EL (cell line): ENCODE results near the gene PDGFA.
"Not testable (repeated sequence)": the region's sequence is repeated elsewhere in the genome, so short reads cannot be mapped to it uniquely, and the experiment has no call there.

Experiments used
- DNase-seq: peaks from one replicate; pipeline ENCODE4 v3.0.0-alpha.2; 2016

Gene PDGFA

GRCh38 chr7:519484-520390, at the start of gene PDGFA:
PDGFA (minus strand) TSS chr7:519846; CDS start chr7:519001, 845 bp downstream.
- DNase-seq: peak; percentile 63

DNA sequence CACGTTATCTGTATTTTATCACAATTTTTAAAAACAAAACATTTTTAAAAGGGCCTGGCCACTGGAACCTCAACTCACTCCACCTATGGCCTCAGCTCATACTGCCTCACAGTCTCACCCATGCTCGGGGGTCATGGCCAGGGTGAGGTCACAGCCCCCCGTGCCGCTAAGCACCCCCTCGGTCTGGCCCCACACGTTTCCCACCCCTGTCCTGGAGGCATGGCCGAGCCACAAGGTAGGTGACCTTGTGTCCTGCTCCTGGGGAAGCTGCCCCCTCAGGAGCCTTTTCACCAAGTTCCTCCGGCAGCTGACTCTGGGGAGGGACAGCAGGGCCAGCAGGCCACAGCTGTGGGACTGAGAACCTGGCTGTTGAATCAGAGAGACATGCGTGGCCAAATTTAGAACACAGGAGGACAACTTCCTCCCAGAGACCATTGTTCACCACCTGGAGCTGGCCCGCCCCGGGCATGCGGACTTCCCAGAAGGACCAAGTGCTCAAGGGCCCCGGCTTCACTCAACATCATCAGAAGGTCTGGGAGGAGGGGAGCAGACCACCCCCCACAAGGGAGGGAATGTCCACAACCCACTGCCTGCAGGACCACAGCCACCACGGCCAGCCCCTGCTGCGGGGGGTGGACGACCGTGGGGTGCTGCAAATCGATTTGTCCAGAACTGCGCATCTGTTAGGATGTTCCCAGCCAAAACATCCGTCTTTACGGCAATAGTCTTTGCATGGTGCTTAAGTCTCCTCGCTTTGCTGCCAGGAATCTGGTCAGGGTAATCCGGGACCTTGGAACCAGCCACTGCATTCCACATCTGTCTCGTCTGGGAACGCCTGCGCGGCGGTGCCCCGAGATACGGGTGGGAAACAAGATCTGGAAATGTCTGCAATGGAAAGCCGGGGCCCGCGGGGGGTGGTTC, 48.6 kb upstream of the PDGFA start:
- DNase-seq: no peak

GRCh38 chr7:567305-567883, 47.7 kb upstream of the PDGFA start:
- no peak for DNase-seq

DNA sequence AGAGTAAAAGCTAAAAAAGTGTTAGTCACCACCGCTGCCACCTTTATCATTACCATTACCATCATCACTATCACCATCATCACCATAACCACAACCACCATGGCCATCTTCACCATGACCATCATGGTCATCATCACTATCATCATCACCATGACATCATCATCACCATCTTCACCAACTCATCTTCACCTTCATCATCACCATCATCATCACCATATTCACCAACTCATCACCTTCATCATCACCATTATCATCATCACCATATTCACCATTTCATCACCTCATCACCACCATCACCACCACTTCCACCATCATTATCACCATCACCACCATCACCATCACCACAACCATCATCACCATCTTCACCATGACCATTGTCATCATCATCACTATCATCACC, 46.5 kb upstream of the PDGFA start:
- DNase-seq: no peak

GRCh38 chr7:564176-564865, 44.7 kb upstream of the PDGFA start:
- DNase-seq: no peak

DNA sequence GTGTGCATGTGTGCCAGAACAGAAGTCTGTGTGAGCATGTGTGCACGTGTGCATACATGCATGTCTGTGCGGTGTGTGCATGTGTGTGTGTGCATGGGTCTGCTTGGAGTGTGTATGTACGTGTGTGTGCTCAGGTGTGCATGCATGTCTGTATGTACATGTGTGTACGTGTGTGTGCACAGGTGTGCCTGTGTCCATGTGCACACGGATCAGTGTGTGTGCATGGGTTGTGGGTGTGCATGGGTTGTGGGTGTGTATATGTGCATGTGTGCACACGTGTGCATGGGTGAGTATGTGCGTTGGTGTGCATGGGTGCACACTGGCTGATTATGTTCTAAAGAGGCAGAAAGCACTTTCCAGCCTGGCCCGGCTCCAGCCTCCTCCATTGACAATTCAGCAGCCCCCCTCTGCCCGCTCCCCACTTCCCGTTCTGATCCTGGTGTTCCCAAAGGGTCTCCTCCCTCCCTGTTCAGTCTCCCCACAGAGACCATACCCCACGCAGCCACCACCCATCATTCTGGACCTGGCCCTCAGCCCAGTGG, 44.1 kb upstream of the PDGFA start:
- no peak for DNase-seq

DNA sequence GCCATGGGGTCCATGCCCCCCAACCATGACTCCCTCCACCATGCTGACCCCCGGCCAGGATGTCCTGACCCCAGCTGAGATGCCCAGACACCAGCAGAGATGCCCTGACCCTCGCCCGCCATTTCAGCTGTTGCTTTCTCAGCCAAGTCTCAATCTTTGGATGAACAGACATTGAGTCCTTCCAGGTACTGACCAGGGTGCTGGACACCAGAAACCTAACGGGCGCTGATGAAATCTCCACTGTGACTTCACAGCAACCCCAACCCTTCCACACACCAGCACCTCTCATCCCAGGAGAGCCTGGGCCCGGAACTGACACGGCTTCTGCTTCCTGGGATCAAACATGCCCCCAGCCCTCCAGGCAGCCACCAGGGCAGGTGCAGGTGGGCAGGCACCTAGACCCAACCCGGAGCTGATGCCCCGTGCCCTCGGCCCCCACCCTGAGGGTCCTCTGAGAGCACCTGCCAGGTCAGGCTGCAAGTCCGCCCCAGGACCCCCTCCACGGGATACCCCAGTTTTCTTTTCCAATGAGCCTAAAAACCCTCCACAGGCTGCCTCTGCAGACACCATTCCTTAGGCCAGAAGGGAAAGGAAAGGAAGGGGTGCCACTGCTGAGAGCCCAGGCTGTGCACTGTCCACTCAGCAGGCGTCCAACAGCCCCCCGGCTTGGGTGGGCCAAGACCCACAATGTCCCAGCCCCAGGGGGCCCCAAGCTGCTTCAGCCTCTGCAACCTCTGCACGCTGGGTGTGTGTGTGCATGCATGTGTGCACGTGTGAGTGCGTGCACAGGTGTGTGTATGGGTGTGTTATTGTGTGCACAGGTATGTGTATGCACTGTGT, 43.4 kb upstream of the PDGFA start:
- no peak for DNase-seq

GRCh38 chr7:562374-562675, 42.7 kb upstream of the PDGFA start:
- no peak for DNase-seq

- DNase-seq: no peak
These were observed 42.2 kb upstream of the PDGFA start for GRCh38 chr7:561631-562373.

DNA sequence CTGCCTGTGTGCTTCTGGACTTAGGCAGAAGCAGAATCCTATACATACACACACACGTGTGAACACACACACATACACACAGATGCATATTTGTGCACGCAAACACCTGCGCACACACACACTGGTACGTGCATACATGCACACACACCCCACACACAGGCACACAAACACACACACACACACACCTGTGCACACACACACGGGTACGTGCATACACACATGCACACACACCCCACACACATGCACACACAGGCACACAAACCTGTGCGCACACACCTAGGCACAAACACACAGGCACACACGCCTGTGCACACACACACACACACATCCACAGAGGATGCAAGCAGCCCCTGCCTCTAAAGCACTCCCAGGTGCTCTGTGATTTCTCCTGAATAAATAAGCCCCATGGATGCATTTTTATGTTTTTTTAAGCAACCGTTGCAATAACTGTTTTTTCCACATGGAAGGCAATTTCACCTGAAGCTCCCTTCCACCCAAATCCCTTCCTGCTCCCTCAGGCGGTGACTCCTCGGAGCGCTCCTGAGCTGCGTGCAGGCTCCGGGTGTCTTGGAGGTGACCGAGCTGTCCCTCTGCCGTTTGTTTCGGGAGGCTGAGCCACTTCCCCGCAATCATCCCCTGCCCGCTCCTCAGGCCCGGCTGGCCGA, 41.5 kb upstream of the PDGFA start:
- DNase-seq: no peak

DNA sequence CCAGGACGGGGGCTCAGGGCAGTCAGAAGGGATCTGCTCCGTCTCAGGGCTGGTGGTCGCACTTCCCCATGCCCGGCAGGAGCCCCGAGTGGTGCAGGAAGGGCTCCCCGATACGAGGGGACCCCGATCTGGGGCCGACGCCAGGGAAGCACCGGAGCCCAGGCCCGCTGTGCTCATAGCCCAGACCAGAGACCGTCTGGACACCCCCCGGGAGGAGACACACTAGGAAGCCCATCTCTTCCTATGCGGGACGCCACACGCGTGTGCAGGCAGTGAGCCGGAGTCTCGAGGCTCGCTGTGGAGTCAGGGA, 39.7 kb upstream of the PDGFA start:
- no peak for DNase-seq

DNA sequence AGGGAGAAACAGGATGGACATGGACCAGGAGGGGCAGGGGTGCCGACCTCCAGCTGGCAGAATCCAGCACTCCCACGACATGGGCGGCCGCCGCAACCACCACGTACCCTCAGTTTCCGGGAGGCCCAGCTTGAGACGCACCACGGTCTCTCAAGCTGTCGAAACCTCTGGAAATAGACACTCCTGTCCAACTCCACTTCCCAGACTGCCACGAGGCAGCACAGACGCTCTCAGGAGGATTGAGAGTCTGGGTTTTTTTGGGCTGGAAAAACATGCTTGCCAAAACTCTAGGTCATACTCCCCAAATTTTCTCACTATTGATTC, 37.9 kb upstream of the PDGFA start:
- DNase-seq: no peak

GRCh38 chr7:556837-557557, 37.4 kb upstream of the PDGFA start:
- no peak for DNase-seq

DNA sequence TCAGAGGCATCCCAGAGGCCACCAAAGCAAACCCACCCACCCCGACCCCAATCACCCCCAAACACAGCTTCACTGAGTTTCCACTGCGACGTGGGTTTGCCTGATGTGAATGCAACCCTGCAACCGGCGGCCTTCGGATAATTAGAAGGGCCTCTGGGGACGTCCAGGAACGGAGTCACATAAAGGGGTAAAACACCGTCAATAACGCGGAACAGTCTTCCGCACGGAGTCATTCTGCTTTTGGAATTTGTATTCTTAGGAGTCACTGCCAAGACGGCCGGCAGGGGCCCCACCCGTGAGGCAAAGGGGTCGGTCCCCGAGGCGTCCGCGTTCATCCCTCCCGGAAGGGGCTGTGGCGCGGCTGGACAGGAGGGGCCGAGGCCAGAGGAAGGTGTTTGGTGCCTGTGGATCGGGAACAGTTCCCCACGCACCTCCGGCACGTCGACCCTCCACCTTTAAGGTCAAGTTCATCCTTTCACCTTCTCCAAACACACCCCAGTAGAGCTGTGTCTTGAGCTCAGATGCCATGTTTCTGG, 36.7 kb upstream of the PDGFA start:
- no peak for DNase-seq

DNA sequence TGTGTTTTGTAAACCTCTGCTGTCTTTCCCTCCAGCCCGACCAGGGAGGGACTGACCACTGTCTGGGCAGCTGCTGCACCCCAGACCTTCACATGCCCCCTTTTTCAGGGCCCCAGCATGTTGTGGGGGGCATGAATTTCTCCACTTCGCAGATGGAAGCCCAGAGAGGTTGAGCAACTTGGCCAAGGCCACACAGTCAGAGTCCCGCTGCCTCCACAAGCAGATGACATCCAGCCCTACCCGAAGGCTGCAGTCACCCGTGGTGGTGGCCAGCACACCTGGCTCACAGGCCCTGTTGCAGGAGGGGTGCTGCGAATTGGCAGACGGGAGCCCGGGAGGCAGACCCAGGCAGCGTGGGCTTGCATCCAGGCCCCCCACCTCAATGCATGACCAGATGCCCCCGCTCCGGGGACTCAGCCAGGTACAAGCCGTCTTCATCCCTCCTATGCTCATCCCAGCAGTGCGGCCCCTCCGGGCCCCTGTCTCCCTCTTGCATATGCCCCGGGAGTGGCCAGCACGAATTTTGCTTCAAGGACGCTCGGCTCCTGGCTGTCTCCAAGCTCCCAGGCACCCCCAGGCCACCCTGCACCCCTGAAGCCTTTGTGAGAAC, 36.0 kb upstream of the PDGFA start:
- no peak for DNase-seq

DNA sequence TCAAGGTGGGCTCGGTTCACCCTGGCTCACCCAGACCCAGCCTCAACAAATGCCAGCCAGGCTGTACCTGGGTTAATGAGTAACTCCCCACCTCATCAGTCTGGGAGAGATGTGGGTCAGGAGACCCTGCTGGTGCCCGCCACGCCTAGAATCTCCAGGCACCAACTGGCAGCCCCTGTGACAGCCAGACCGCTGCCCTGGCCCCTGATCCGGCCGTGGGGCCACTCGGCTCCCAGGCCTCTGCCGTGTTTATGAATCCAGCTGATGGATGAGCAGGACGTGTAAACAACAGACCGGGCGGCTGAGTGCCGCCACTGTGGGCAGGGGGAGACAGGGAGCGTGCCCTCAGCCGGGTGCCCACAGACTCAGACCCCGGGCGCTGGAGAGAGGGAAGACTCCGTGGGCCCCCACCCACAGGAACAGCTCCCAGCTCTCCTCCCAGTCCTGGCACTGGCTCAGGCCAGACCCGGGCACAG, 34.0 kb upstream of the PDGFA start:
- DNase-seq: no peak

DNA sequence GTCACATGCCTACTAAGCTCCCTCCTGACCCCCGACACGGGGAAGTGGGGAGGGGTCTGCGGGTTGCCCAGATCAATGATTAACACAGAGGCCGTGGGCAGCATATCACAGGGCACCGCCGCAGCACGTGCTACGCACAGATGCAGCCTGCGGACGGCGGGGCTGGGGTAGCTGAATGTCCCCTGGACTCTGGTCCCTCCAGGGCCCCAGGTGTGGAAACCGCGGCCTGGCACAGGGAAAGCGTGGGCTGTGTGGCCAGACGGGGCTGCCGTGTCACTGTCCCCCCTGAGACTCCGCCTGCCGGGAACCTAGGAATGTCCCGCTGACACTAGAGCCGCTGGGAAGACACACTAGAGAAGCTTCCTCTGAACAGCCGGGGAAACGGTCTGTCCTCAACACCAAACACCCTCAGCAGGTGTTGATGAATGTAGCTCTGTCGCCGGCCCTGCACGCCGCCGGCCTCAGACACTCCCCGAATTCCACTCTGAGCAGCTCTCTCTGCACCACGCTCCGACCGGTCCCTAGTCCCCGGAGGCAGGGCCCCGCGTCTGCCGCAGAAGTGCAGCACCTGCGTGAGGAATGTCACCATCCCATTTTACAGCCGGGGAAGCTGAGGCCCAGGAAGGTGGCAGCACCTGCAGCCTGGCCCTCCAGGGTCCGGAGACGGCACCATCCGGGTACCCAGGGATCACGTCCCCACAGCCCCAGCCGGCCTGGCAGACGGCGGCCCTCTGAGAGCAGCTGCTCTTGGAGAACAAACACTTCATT, 33.4 kb upstream of the PDGFA start:
- DNase-seq: no peak

GRCh38 chr7:552151-552867, 32.7 kb upstream of the PDGFA start:
- DNase-seq: not testable (repeated sequence)
